Fibroblast of lung (primary cell): Measurements from ENCODE around the gene PHOSPHO2. TPM values are rescaled to one million over a fixed set of nuclear protein-coding genes. Genes with fewer than 3 reads are reported as not detected.
A peak's percentile ranks its signal among the peaks of the same experiment; 100 is the strongest.

Experiments
- DNase-seq, 2 donors: peaks; one replicate each; pipeline versions ENCODE4 v3.0.0 to v3.0.0-alpha.2; 2010; ENCODE audit warnings: low read depth in 2 of 2
- H2AFZ ChIP-seq: 2 replicates; pipeline ENCODE4 v1.5.1; 2012; ENCODE audit warnings: low read length, control low read depth, inconsistent platforms
- H3K27ac ChIP-seq: 2 replicates; pipeline ENCODE4 v1.5.1; 2011; ENCODE audit warnings: low read length, control low read depth; ENCODE audit not compliant: insufficient read depth
- H3K27me3 ChIP-seq: 2 replicates; pipeline ENCODE4 v1.5.1; 2011; ENCODE audit warnings: mild to moderate bottlenecking, low read length; ENCODE audit not compliant: control insufficient read depth, insufficient read depth
- H3K36me3 ChIP-seq: 2 replicates; pipeline ENCODE4 v1.5.1; 2011; ENCODE audit warnings: low read length; ENCODE audit not compliant: control insufficient read depth, insufficient read depth
- H3K4me1 ChIP-seq: 2 replicates; pipeline ENCODE4 v1.5.1; 2011; ENCODE audit warnings: low read length; ENCODE audit not compliant: control insufficient read depth, insufficient read depth; ENCODE audit errors: extremely low read depth
- H3K4me2 ChIP-seq: 2 replicates; pipeline ENCODE4 v1.5.1; 2011; ENCODE audit warnings: low read length, control low read depth; ENCODE audit not compliant: insufficient read depth; ENCODE audit errors: extremely low read depth
- H3K4me3 ChIP-seq, 4 experiments: fragments of 200-600 bp in 1 of 4; sonication (generic) in 1 of 4; replicated peaks in 1 of 4; 2 replicates each; pipeline ENCODE4 v1.5.1; 2011 to 2016; ENCODE audit warnings: low read length in 4 of 4, low read depth in 3 of 4, mild to moderate bottlenecking in 3 of 4, control low read depth in 2 of 4, inconsistent platforms in 1 of 4, mixed read lengths in 1 of 4; ENCODE audit not compliant: insufficient read depth in 1 of 4; ENCODE audit errors: control extremely low read depth in 1 of 4
- H3K79me2 ChIP-seq: 2 replicates; pipeline ENCODE4 v1.5.1; 2012; ENCODE audit warnings: mild to moderate bottlenecking, low read length, inconsistent platforms; ENCODE audit not compliant: control insufficient read depth, insufficient read depth
- H3K9ac ChIP-seq: 2 replicates; pipeline ENCODE4 v1.5.1; 2011; ENCODE audit warnings: mild to moderate bottlenecking, low read length, control low read depth; ENCODE audit not compliant: insufficient read depth
- H3K9me3 ChIP-seq: 2 replicates; pipeline ENCODE4 v1.5.1; 2012; ENCODE audit warnings: low read depth, low read length; ENCODE audit not compliant: control insufficient read depth, insufficient read depth
- H4K20me1 ChIP-seq: 2 replicates; pipeline ENCODE4 v1.5.1; 2011; ENCODE audit warnings: low read length; ENCODE audit not compliant: control insufficient read depth, insufficient read depth; ENCODE audit errors: extremely low read depth
- CTCF ChIP-seq, 2 donors: IDR thresholded peaks in 1 of 2; conservative IDR thresholded peaks in 1 of 2; 1 replicate in 1 of 2; 2 replicates in 1 of 2; pipeline ENCODE4 v1.5.1; 2011 to 2012; ENCODE audit warnings: low read length in 2 of 2, control low read depth in 1 of 2, inconsistent platforms in 1 of 2, low read depth in 1 of 2, mild to moderate bottlenecking in 1 of 2
- EZH2 ChIP-seq: IDR thresholded peaks from 2 replicates; pipeline ENCODE4 v1.5.1; 2012; ENCODE audit warnings: low read length, control low read depth, mild to moderate bottlenecking; ENCODE audit errors: missing control alignments
- polyA plus RNA-seq, 2 donors: library from polyadenylated mRNA; depleted of rRNA in 1 of 2; stranded (reverse) in 1 of 2; unstranded in 1 of 2; fragments of >200 nt; gene quantifications; 2 replicates each; pipeline ENCODE4 v1.2.1, GENCODE V29; 2011 to 2012; ENCODE audit warnings: missing spikeins in 1 of 2
- total RNA-seq: library from RNA; depleted of rRNA; stranded (reverse); fragments of >200 nt; gene quantifications from 2 replicates; pipeline ENCODE4 v1.2.1, GENCODE V29; 2014

Gene PHOSPHO2
- total and polyA plus RNA-seq, 2 donors (not counting 1 experiment from before 2014, with no cell fraction given) = 2.8 to 5.4 TPM

GRCh38 chr2:169732075-169732474 lies 37.8 kb downstream of the PHOSPHO2 start:
- Histone ChIP-seq H3K4me3 (no peak overlapping the region), H3K79me2 (no peaks in the 10 kb centered on the region), H3K9me3 (no peaks in the 10 kb centered on the region)

DNA sequence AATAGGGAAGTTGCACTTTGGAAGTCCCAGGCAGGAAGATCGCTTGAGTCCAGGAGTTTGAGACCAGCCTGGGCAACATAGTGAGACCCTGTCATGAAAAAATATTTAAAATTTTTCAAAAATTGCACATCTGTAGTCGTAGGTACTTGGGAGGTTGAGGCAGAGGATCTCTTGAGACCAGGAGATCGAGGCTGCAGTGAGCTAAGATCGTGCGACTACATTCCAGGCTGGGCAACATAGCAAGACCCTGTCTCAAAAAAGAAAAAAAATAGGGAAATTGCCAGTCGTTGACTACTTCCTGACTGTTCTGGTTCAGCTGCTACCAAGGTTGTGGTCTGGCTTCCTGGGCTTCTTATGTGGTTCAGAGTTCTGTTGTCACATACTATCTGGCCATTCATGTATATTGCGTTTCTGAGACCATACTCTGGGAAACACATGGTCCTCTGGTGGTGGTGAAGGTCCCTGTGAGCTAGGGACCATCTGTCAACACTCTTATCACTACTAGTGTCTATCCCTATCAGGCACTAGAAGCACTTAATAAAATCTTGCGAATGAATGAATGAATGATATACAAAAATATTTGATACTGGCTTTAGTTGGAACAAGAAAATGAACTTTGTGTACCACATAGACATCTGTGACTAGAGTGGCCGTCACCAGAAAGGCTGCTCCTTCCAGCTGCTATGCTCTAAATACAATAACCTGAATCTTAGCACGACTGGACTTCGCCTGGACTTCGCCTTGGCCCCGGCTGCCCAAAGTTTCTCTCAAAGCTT lies 38.5 kb downstream of the PHOSPHO2 start:
- Histone ChIP-seq H3K4me2 (peak overlapping the region; percentile 92), H3K9ac (no peak overlapping the region), H3K9me3 (no peaks in the 10 kb centered on the region), H4K20me1 (no peaks in the 10 kb centered on the region), H3K27me3 (no peaks in the 10 kb centered on the region), H3K79me2 (no peaks in the 10 kb centered on the region), H3K4me3 (peak overlapping the region in 3 of 4 experiments; percentile 58 to 66 (median 60)), H3K27ac (no peak overlapping the region), H2AFZ (peak overlapping the region; percentile 57), H3K36me3 (no peaks in the 10 kb centered on the region), H3K4me1 (peaks cover 11% of the 10 kb centered on the region)
- DNase-seq = no peak
- TF ChIP-seq CTCF (conservative IDR thresholded peaks at IDR 0.05 in 1 of 2, IDR thresholded peaks at IDR 0.05 in 1 of 2; ENCODE audit: low read depth in 1 of 2, low read length in 2 of 2) = no peak
- TF ChIP-seq EZH2 = no peak

More at GRCh38 chr2:169732075-169732474, 37.8 kb downstream of the PHOSPHO2 start:
- H3K36me3 ChIP-seq = no peaks in the 10 kb centered on the region
- H3K9ac ChIP-seq = no peak overlapping the region
- DNase-seq = no peak
- no peak overlapping the region for H3K4me2 ChIP-seq
- TF ChIP-seq EZH2 (no peak), CTCF (conservative IDR thresholded peaks at IDR 0.05 in 1 of 2, IDR thresholded peaks at IDR 0.05 in 1 of 2; ENCODE audit: low read depth in 1 of 2, low read length in 2 of 2) (no peak)
- H2AFZ ChIP-seq = no peak overlapping the region
- no peak overlapping the region for H3K27ac ChIP-seq
- H3K4me1 ChIP-seq = peaks cover 11% of the 10 kb centered on the region
- no peaks in the 10 kb centered on the region for H4K20me1 ChIP-seq
- no peaks in the 10 kb centered on the region for H3K27me3 ChIP-seq

DNA sequence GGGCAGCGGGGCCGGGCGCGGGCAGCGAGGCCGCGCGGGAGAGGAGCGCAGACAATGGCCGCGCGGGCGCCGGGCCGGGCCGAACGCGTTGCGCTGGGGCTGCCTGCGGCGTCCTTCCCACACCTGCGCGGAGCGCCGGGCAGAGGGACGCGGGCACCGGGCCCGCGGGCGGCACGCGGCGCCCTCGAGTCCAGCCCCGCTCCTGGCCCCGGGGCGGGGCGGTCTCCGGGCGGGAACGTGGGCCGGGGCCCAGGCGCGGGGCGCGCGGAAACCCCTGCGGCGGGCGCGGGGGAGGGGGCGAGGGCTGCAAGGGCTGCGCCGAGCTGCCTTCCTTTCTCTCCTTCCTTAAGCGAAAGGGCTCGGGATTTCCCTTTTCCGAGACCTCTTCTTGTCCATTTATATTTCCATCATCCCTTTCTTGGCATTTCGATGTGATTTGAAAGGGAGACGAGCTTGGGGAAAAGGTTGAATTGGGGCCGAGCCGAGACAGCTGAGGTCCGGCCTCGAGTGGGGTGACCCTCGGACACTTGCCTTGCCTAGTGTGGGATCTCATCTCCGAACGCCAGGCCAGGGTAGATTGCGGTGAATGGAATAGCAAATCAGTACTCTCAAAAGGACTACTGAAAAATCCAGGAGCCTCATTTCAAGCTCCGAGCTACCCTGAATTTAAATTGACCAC lies 40.0 kb downstream of the PHOSPHO2 start:
- no peaks in the 10 kb centered on the region for H4K20me1 ChIP-seq
- DNase-seq = peak in 1 of 2 donors; percentile 12
- H3K4me1 ChIP-seq = peaks cover 11% of the 10 kb centered on the region
- peak overlapping the region; percentile 5 for H3K27ac ChIP-seq
- H3K36me3 ChIP-seq = no peaks in the 10 kb centered on the region
- no peak for TF ChIP-seq EZH2
- no peak for TF ChIP-seq CTCF (conservative IDR thresholded peaks at IDR 0.05 in 1 of 2, IDR thresholded peaks at IDR 0.05 in 1 of 2; ENCODE audit: low read depth in 1 of 2, low read length in 2 of 2)
- H2AFZ ChIP-seq = peak overlapping the region; percentile 86
- H3K9ac ChIP-seq = peak overlapping the region; percentile 53
- peak overlapping the region; percentile 58 to 82 (median 60) for H3K4me3 ChIP-seq
- no peaks in the 10 kb centered on the region for H3K79me2 ChIP-seq
- H3K9me3 ChIP-seq = no peaks in the 10 kb centered on the region
- no peaks in the 10 kb centered on the region for H3K27me3 ChIP-seq
- peak overlapping the region; percentile 96 for H3K4me2 ChIP-seq
